HepG2 (cell line): ENCODE results near the gene OCLN. TPM values are rescaled to one million over a fixed set of nuclear protein-coding genes. Genes with fewer than 3 reads are reported as not detected.

Source experiments
- ATAC-seq: fragments of 200-7000 bp; cut with Tn5 transposase; 3 replicates; pipeline ENCODE4 v1.9.1; 2020; ENCODE audit warnings: mild to moderate bottlenecking, moderate library complexity
- BruUV-seq: library from RNA; stranded (reverse); fragments of 400-500 nt; replicated peaks from 2 replicates; lab custom pipeline; 2021; lab: Mats Ljungman, UMichigan
- CTCF ChIA-PET: fragments of 300-600 bp; formaldehyde crosslinking; extraction: SDS; loops from one replicate; lab custom pipeline; 2021; ENCODE audit warnings: low total read pairs, inconsistent platforms, low intra/inter-chr PET ratio; lab: Yijun Ruan, JAX
- POLR2A ChIA-PET: fragments of 350-600 bp; sonication (Branson Sonifier 250); formaldehyde crosslinking; loops from one replicate; lab custom pipeline; 2020; ENCODE audit warnings: antibody characterized with exemption, inconsistent platforms; lab: Yijun Ruan, JAX
- DNase-seq: peaks from one replicate; pipeline ENCODE4 v3.0.0-alpha.2; 2015; ENCODE audit warnings: low spot score
- FAIRE-seq: peaks from 3 replicates; lab custom pipeline; 2011; peaks lifted over from hg19 to GRCh38; lab: Jason Lieb, UNC
- H2AFZ ChIP-seq: one replicate; pipeline ENCODE4 v1.6.1; 2011; ENCODE audit warnings: low read length, inconsistent platforms
- H3K27ac ChIP-seq: fragments of 300-600 bp; 3 replicates; pipeline ENCODE4 v1.8.0; 2011; ENCODE audit warnings: mixed run types, mild to moderate bottlenecking, mixed read lengths, low read length, inconsistent platforms; ENCODE audit not compliant: insufficient read depth; ENCODE audit errors: extremely low read length
- H3K27me3 ChIP-seq, 2 experiments: fragments of 200-600 bp in 1 of 2; 2 replicates in 1 of 2; 3 replicates in 1 of 2; pipeline versions ENCODE4 v1.6.0 to v1.8.0; 2011; ENCODE audit warnings: low read length in 2 of 2, mild to moderate bottlenecking in 2 of 2, moderate library complexity in 2 of 2, inconsistent platforms in 1 of 2; ENCODE audit not compliant: insufficient read depth in 2 of 2, control insufficient read depth in 1 of 2
- H3K36me3 ChIP-seq, 2 experiments: fragments of 200-600 bp in 1 of 2; replicated peaks in 1 of 2; 2 replicates in 1 of 2; 3 replicates in 1 of 2; pipeline versions ENCODE4 v1.5.1 to v1.8.0; 2011; ENCODE audit warnings: low read length in 2 of 2, inconsistent platforms in 1 of 2; ENCODE audit not compliant: insufficient read depth in 2 of 2, control insufficient read depth in 1 of 2
- H3K4me1 ChIP-seq: 2 replicates; pipeline ENCODE4 v1.5.1; 2012; ENCODE audit warnings: low read length, inconsistent platforms; ENCODE audit not compliant: insufficient read depth
- H3K4me2 ChIP-seq: 2 replicates; pipeline ENCODE4 v1.6.0; 2011; ENCODE audit warnings: low read depth, low read length, inconsistent platforms
- H3K4me3 ChIP-seq, 3 experiments: fragments of 200-600 bp in 1 of 3; sonication (generic), shearing (Covaris generic) in 1 of 3; replicated peaks in 1 of 3; 2 replicates each; pipeline ENCODE4 v1.5.1; 2011 to 2016; ENCODE audit warnings: low read length in 3 of 3, inconsistent platforms in 2 of 3, low read depth in 2 of 3, mild to moderate bottlenecking in 2 of 3, control low read depth in 1 of 3, mixed read lengths in 1 of 3; ENCODE audit not compliant: insufficient read depth in 1 of 3
- H3K79me2 ChIP-seq: one replicate; pipeline ENCODE4 v1.6.1; 2011; ENCODE audit warnings: low read length, inconsistent platforms; ENCODE audit not compliant: insufficient read depth
- H3K9ac ChIP-seq: 2 replicates; pipeline ENCODE4 v1.6.0; 2011; ENCODE audit warnings: mild to moderate bottlenecking, low read depth, low read length, inconsistent platforms; ENCODE audit not compliant: insufficient read depth
- H3K9me3 ChIP-seq: 2 replicates; pipeline ENCODE4 v1.5.1; 2012; ENCODE audit warnings: mild to moderate bottlenecking, low read length
- H4K20me1 ChIP-seq: 2 replicates; pipeline ENCODE4 v1.6.0; 2011; ENCODE audit warnings: inconsistent platforms, mild to moderate bottlenecking, low read length, moderate library complexity; ENCODE audit not compliant: insufficient read depth
- CBX5 ChIP-seq: sonication (generic); formaldehyde crosslinking; IDR thresholded peaks from 2 replicates; pipeline ENCODE4 v1.4.0; 2020; ENCODE audit warnings: missing genetic modification reagents, borderline replicate concordance
- FOSL2 ChIP-seq: sonication (generic); formaldehyde crosslinking; IDR thresholded peaks from 2 replicates; pipeline ENCODE4 v1.4.0; 2020; ENCODE audit warnings: missing genetic modification reagents
- MAFF ChIP-seq: IDR thresholded peaks from 2 replicates; pipeline ENCODE4 v1.6.1; 2011; ENCODE audit warnings: low read depth, low read length, improper control_type of control experiment
- MAFK ChIP-seq, 2 experiments: IDR thresholded peaks in 1 of 2; conservative IDR thresholded peaks in 1 of 2; 2 replicates each; pipeline ENCODE4 v1.6.1; 2011; ENCODE audit warnings: improper control_type of control experiment in 2 of 2, low read length in 2 of 2
- SNAPC4 ChIP-seq: sonication (generic); formaldehyde crosslinking; IDR thresholded peaks from 2 replicates; pipeline ENCODE4 v1.4.0; 2020; ENCODE audit warnings: mild to moderate bottlenecking, missing genetic modification reagents
- SPEN ChIP-seq: sonication (generic); formaldehyde crosslinking; IDR thresholded peaks from 2 replicates; pipeline ENCODE4 v1.5.1; 2020; ENCODE audit warnings: low read depth, mild to moderate bottlenecking, missing genetic modification reagents
- TRAFD1 ChIP-seq: sonication (generic); formaldehyde crosslinking; IDR thresholded peaks from 2 replicates; pipeline ENCODE4 v1.5.1; 2020; ENCODE audit warnings: missing genetic modification reagents, mild to moderate bottlenecking, borderline replicate concordance
- ZKSCAN5 ChIP-seq: sonication (generic); formaldehyde crosslinking; IDR thresholded peaks from 2 replicates; pipeline ENCODE4 v1.5.1; 2020; ENCODE audit warnings: mild to moderate bottlenecking, missing genetic modification reagents
- ZNF607 ChIP-seq: sonication (generic); formaldehyde crosslinking; IDR thresholded peaks from 2 replicates; pipeline ENCODE4 v1.5.1; 2020; ENCODE audit warnings: missing genetic modification reagents, mild to moderate bottlenecking, borderline replicate concordance
- ZNF629 ChIP-seq: sonication (generic); formaldehyde crosslinking; conservative IDR thresholded peaks from 2 replicates; pipeline ENCODE4 v1.5.0; 2020; ENCODE audit warnings: missing genetic modification reagents
- ZNF841 ChIP-seq: sonication (generic); formaldehyde crosslinking; IDR thresholded peaks from 2 replicates; pipeline ENCODE4 v1.8.1; 2023; ENCODE audit warnings: missing genetic modification reagents, borderline replicate concordance
- ZSCAN25 ChIP-seq: sonication (generic); formaldehyde crosslinking; IDR thresholded peaks from 2 replicates; pipeline ENCODE4 v1.8.0; 2022; ENCODE audit warnings: mild to moderate bottlenecking, missing genetic modification reagents
- WGBS: methylation state at CpG from one replicate; pipeline ENCODE4 v1.1.6; 2017; ENCODE audit warnings: low lambda C conversion rate; 5-methylcytosine and 5-hydroxymethylcytosine counted together
- in situ Hi-C: cut with HindIII; loops from 2 replicates; pipeline ENCODE4 v1.10.0; 2017; ENCODE audit warnings: low pct_unique_long_range_greater_than_20kb; ENCODE audit not compliant: extremely low pct_ligation_motif_present
- intact Hi-C: fragments of 100-400 bp; cut with micrococcal nuclease; formaldehyde crosslinking; loops from one replicate; pipeline ENCODE4 v1.10.0; 2022; ENCODE audit not compliant: unreplicated experiment
- polyA plus RNA-seq, 8 experiments: library from polyadenylated mRNA; depleted of rRNA in 3 of 8; stranded (reverse) in 7 of 8; unstranded in 1 of 8; fragments of >200 nt; fragmentation: Illumina TruSeq in 4 of 8; extraction: Trizol in 4 of 8; gene quantifications; 2 replicates each; pipeline versions ENCODE4 v1.2.1 to v1.2.3, GENCODE V29; 2011 to 2016; ENCODE audit warnings: low read depth in 4 of 8, missing spikeins in 1 of 8, mixed read lengths in 1 of 8; ENCODE audit not compliant: insufficient read depth in 1 of 8
- total RNA-seq, 5 experiments: library from RNA; depleted of rRNA; stranded (reverse); fragments of >200 nt; fragmentation: Illumina TruSeq; extraction: Trizol; gene quantifications; 2 replicates each; pipeline ENCODE4 v1.2.3, GENCODE V29; 2016; ENCODE audit warnings: low read depth in 1 of 5

The OCLN gene
- total and polyA plus RNA-seq, 2 of the 13 experiments (the other 11 are each of a cell fraction or from before 2014, with no cell fraction given) = 24.1 to 34.8 TPM

GRCh38 chr5:69525490-69525889 is 32.9 kb downstream of the OCLN start:
- no peak for DNase-seq
- H3K4me3 ChIP-seq = no peak overlapping the region
- no peak for FAIRE-seq
- ATAC-seq = no peak
- no peak overlapping the region for H2AFZ ChIP-seq
- no peak overlapping the region for H3K27ac ChIP-seq
- CTCF ChIA-PET = no interaction called here
- no peaks in the 10 kb centered on the region for H3K79me2 ChIP-seq
- H3K27me3 ChIP-seq = no peaks in the 10 kb centered on the region
- no TSS peak for BruUV-seq
- in situ Hi-C loops (no loop called here), intact Hi-C loops (no loop called here)
- no peaks in the 10 kb centered on the region for H3K4me1 ChIP-seq
- peaks cover 0 to 17% of the 10 kb centered on the region in 2 experiments; a peak in 3 of 5 replicates for H3K36me3 ChIP-seq
- H3K9ac ChIP-seq = no peak overlapping the region
- no peak for TF ChIP-seq ZNF629 (CRISPR knock-in tag)
- no peak for TF ChIP-seq TRAFD1 (CRISPR knock-in tag)
- TF ChIP-seq MAFF = peak; percentile 77
- TF ChIP-seq MAFK (conservative IDR thresholded peaks at IDR 0.05 in 1 of 2, IDR thresholded peaks at IDR 0.05 in 1 of 2; ENCODE audit: low read length in 2 of 2) = peak; percentile 81 to 89
- TF ChIP-seq SPEN (CRISPR knock-in tag) = no peak
- 93% methylated on average over 2 of the region's 2 CpGs for WGBS
- H3K4me2 ChIP-seq = no peak overlapping the region
- H4K20me1 ChIP-seq = no peaks in the 10 kb centered on the region
- POLR2A ChIA-PET = no interaction called here
- no peaks in the 10 kb centered on the region for H3K9me3 ChIP-seq

- Histone ChIP-seq H3K4me3 (no peak overlapping the region), H3K4me2 (no peak overlapping the region), H3K9me3 (no peaks in the 10 kb centered on the region), H3K4me1 (no peaks in the 10 kb centered on the region), H3K27ac (no peak overlapping the region), H3K27me3 (no peaks in the 10 kb centered on the region), H2AFZ (no peak overlapping the region), H3K9ac (no peak overlapping the region), H3K36me3 (peaks cover 0 to 17% of the 10 kb centered on the region in 2 experiments; a peak in 2 of 5 replicates), H4K20me1 (no peaks in the 10 kb centered on the region), H3K79me2 (no peaks in the 10 kb centered on the region)
- ChIA-PET CTCF (no interaction called here), POLR2A (no interaction called here)
- DNase-seq = no peak
- ATAC-seq = no peak
- intact Hi-C loops = no loop called here
- no peak for FAIRE-seq
- in situ Hi-C loops = no loop called here
- BruUV-seq = no TSS peak
- WGBS = 95% methylated on average over 9 of the region's 9 CpGs
- TF ChIP-seq FOSL2 (CRISPR knock-in tag) = no peak
- no peak for TF ChIP-seq CBX5 (CRISPR knock-in tag)
- TF ChIP-seq ZKSCAN5 (CRISPR knock-in tag) = no peak
- TF ChIP-seq ZSCAN25 (CRISPR knock-in tag) = no peak
- TF ChIP-seq ZNF841 (CRISPR knock-in tag) = no peak
- TF ChIP-seq ZNF607 (CRISPR knock-in tag) = no peak
- TF ChIP-seq SNAPC4 = no peak
Measured at GRCh38 chr5:69526660-69527059, 34.1 kb downstream of the OCLN start.
